Measurements from ENCODE around the gene PEAK1. TPM values are rescaled to one million over a fixed set of nuclear protein-coding genes. Genes with fewer than 3 reads are reported as not detected.

PEAK1 gene
- total RNA-seq, 1 donor: 133 TPM

GRCh38 chr15:77395013-77395774, 24.7 kb downstream of the PEAK1 start:
- H3K4me3 ChIP-seq (ENCODE audit: insufficient read depth, low read length): no peak overlapping the region
- no peaks in the 10 kb centered on the region for H3K27me3 ChIP-seq (ENCODE audit: insufficient read depth, low read length)
- peaks cover 4% of the 10 kb centered on the region for H3K9me3 ChIP-seq (ENCODE audit: low read depth, low read length)
- H3K27ac ChIP-seq (ENCODE audit: low read depth, low read length): no peak overlapping the region
- peaks cover 83% of the 10 kb centered on the region for H4K20me1 ChIP-seq (ENCODE audit: insufficient read depth, low read length)
- DNase-seq (ENCODE audit: insufficient read length, low spot score, missing footprints): no peak
- peaks cover 10% of the 10 kb centered on the region for H3K4me1 ChIP-seq (ENCODE audit: insufficient read depth, low read length)
- no peak for TF ChIP-seq CTCF (IDR thresholded peaks at IDR 0.05; ENCODE audit: extremely low read depth, low read depth, low read length)
- H3K36me3 ChIP-seq (ENCODE audit: insufficient read depth, low read length): peaks cover 3% of the 10 kb centered on the region
- no peak overlapping the region for H2AFZ ChIP-seq (ENCODE audit: low read length)
- peaks cover 98% of the 10 kb centered on the region for H3K79me2 ChIP-seq (ENCODE audit: insufficient read depth, low read length)
- H3K4me2 ChIP-seq (ENCODE audit: insufficient read depth, low read length): no peak overlapping the region

GRCh38 chr15:77393471-77393840, 26.4 kb downstream of the PEAK1 start:
- Histone ChIP-seq H3K27me3 (ENCODE audit: insufficient read depth, low read length) (no peaks in the 10 kb centered on the region), H3K4me2 (ENCODE audit: insufficient read depth, low read length) (no peak overlapping the region), H2AFZ (ENCODE audit: low read length) (no peak overlapping the region), H4K20me1 (ENCODE audit: insufficient read depth, low read length) (peaks cover 83% of the 10 kb centered on the region), H3K9me3 (ENCODE audit: low read depth, low read length) (no peaks in the 10 kb centered on the region), H3K79me2 (ENCODE audit: insufficient read depth, low read length) (peaks cover 98% of the 10 kb centered on the region), H3K27ac (ENCODE audit: low read depth, low read length) (no peak overlapping the region), H3K4me3 (ENCODE audit: insufficient read depth, low read length) (no peak overlapping the region), H3K36me3 (ENCODE audit: insufficient read depth, low read length) (peaks cover 3% of the 10 kb centered on the region), H3K4me1 (ENCODE audit: insufficient read depth, low read length) (peaks cover 10% of the 10 kb centered on the region)
- TF ChIP-seq CTCF (IDR thresholded peaks at IDR 0.05; ENCODE audit: extremely low read depth, low read depth, low read length): no peak
- DNase-seq (ENCODE audit: insufficient read length, low spot score, missing footprints): peak; percentile 9

GRCh38 chr15:77392762-77393470, 27.0 kb downstream of the PEAK1 start:
- H3K4me2 ChIP-seq (ENCODE audit: insufficient read depth, low read length): no peak overlapping the region
- no peak for TF ChIP-seq CTCF (IDR thresholded peaks at IDR 0.05; ENCODE audit: extremely low read depth, low read depth, low read length)
- no peak overlapping the region for H3K4me3 ChIP-seq (ENCODE audit: insufficient read depth, low read length)
- peaks cover 98% of the 10 kb centered on the region for H3K79me2 ChIP-seq (ENCODE audit: insufficient read depth, low read length)
- H3K27ac ChIP-seq (ENCODE audit: low read depth, low read length): no peak overlapping the region
- H4K20me1 ChIP-seq (ENCODE audit: insufficient read depth, low read length): peaks cover 84% of the 10 kb centered on the region
- peaks cover 12% of the 10 kb centered on the region for H3K4me1 ChIP-seq (ENCODE audit: insufficient read depth, low read length)
- DNase-seq (ENCODE audit: insufficient read length, low spot score, missing footprints): no peak
- no peaks in the 10 kb centered on the region for H3K27me3 ChIP-seq (ENCODE audit: insufficient read depth, low read length)
- no peak overlapping the region for H2AFZ ChIP-seq (ENCODE audit: low read length)
- no peaks in the 10 kb centered on the region for H3K9me3 ChIP-seq (ENCODE audit: low read depth, low read length)
- peaks cover 3% of the 10 kb centered on the region for H3K36me3 ChIP-seq (ENCODE audit: insufficient read depth, low read length)

- no peak for TF ChIP-seq CTCF (IDR thresholded peaks at IDR 0.05; ENCODE audit: extremely low read depth, low read depth, low read length)
- Histone ChIP-seq H3K79me2 (ENCODE audit: insufficient read depth, low read length) (peaks cover 100% of the 10 kb centered on the region), H4K20me1 (ENCODE audit: insufficient read depth, low read length) (peaks cover 87% of the 10 kb centered on the region), H3K27me3 (ENCODE audit: insufficient read depth, low read length) (no peaks in the 10 kb centered on the region), H3K4me3 (ENCODE audit: insufficient read depth, low read length) (no peak overlapping the region), H3K9me3 (ENCODE audit: low read depth, low read length) (no peaks in the 10 kb centered on the region), H3K4me1 (ENCODE audit: insufficient read depth, low read length) (peaks cover 15% of the 10 kb centered on the region), H3K36me3 (ENCODE audit: insufficient read depth, low read length) (peaks cover 3% of the 10 kb centered on the region), H3K4me2 (ENCODE audit: insufficient read depth, low read length) (no peak overlapping the region), H3K27ac (ENCODE audit: low read depth, low read length) (no peak overlapping the region), H2AFZ (ENCODE audit: low read length) (no peak overlapping the region)
- DNase-seq (ENCODE audit: insufficient read length, low spot score, missing footprints): no peak
Measured at GRCh38 chr15:77391372-77391951, 28.4 kb downstream of the PEAK1 start.

All from osteoblast (primary cell).